ENCODE results near the gene XKR7. TPM values are rescaled to one million over a fixed set of nuclear protein-coding genes. Genes with fewer than 3 reads are reported as not detected.

The XKR7 gene
- total and polyA plus RNA-seq, 10 of the 15 experiments (the other 5 are each of a cell fraction or from before 2014, with no cell fraction given) = not detected

- FAIRE-seq (no peak), DNase-seq (ENCODE audit: low read depth, low spot score) (no peak), ATAC-seq (peak; percentile 56)
- Histone ChIP-seq H3K27ac (ENCODE audit: control insufficient read depth, insufficient read depth) (no peak overlapping the region), H3K79me2 (ENCODE audit: control insufficient read depth, insufficient read depth, low read length) (no peaks in the 10 kb centered on the region), H4K20me1 (ENCODE audit: control insufficient read depth, insufficient read depth) (no peaks in the 10 kb centered on the region), H3K27me3 (replicated peaks in 1 of 2; ENCODE audit: control insufficient read depth in 2 of 2, insufficient read depth in 2 of 2, low read length in 1 of 2) (no peaks in the 10 kb centered on the region; a peak in 1 of 4 replicates), H3K4me1 (ENCODE audit: control insufficient read depth, insufficient read depth, low read length) (peaks cover 28% of the 10 kb centered on the region), H3K4me3 (0 out of 2 replicates have a peak overlapping the region, but pooled peaks have one; percentile 24), H2AFZ (ENCODE audit: control insufficient read depth, low read depth, low read length) (peak overlapping the region; percentile 77), H3K9ac (ENCODE audit: control insufficient read depth, insufficient read depth, low read length) (peak overlapping the region; percentile 27; the same call in 1 of the 2 replicates), H3K36me3 (ENCODE audit: control insufficient read depth in 2 of 2, insufficient read depth in 2 of 2, low read length in 1 of 2) (no peaks in the 10 kb centered on the region), H3K4me2 (ENCODE audit: control insufficient read depth, insufficient read depth) (peak overlapping the region; percentile 87), H3K9me3 (replicated peaks; ENCODE audit: control insufficient read depth, insufficient read depth, low read length) (no peaks in the 10 kb centered on the region)
- intact Hi-C loops (cut with micrococcal nuclease; ENCODE audit: unreplicated experiment) (loop anchor here (1.0 to 5.0 kb wide), 4 partner anchors 61 to 208 kb away; partner anchors contain the start of genes PLAGL2 and POFUT1), in situ Hi-C loops (cut with MboI) (loop anchor here (5.0 kb wide), 1 partner anchor 61 kb away; no protein-coding TSS in a partner anchor)
- RAD21 ChIA-PET (ENCODE audit: unreplicated experiment) = interaction anchor here (0.9 to 10.3 kb wide), 11 partner anchors 11 to 308 kb away, joined by 3 to 220 read pairs (median 7); partner anchors contain the start of genes HCK and PDRG1
- CTCF ChIA-PET = interaction anchor here (0.6 to 9.5 kb wide), 51 partner anchors 10 to 623 kb away, joined by 3 to 140 read pairs (median 4); partner anchors contain the start of genes HCK, PDRG1, TM9SF4 and XKR7
- WGBS (ENCODE audit: insufficient coverage, insufficient replicate concordance, low lambda C conversion rate, missing lambda C conversion rate) = 23% methylated on average over 53 of the region's 59 CpGs
- SMC1A ChIA-PET (ENCODE audit: uncharacterized antibody, unreplicated experiment) = interaction anchor here (0.8 to 10.2 kb wide), 22 partner anchors 10 to 623 kb away, joined by 3 to 344 read pairs (median 4); partner anchors contain the start of gene PDRG1
- POLR2A ChIA-PET = interaction anchor here (0.8 to 1.9 kb wide), 6 partner anchors 21 to 108 kb away, joined by 3 to 6 read pairs (median 3); no protein-coding TSS in a partner anchor
- BruUV-seq (replicated peaks) = no TSS peak
- TF ChIP-seq ZNF622 (IDR thresholded peaks at IDR 0.05) (no peak), DPF2 (IDR thresholded peaks at IDR 0.05) (0 out of 2 replicates have a peak, but pooled peaks have one; percentile 35), STAT3 (IDR thresholded peaks at IDR 0.05; ENCODE audit: low read depth, low read length) (no peak), ESRRA (IDR thresholded peaks at IDR 0.05; ENCODE audit: low read length) (no peak), BCL3 (IDR thresholded peaks at IDR 0.05; ENCODE audit: borderline replicate concordance, insufficient read depth, low read depth, low read length, poor library complexity, severe bottlenecking) (no peak), MEF2B (IDR thresholded peaks at IDR 0.05; ENCODE audit: partially characterized antibody, poor library complexity, severe bottlenecking) (peak; percentile 31), SUPT20H (IDR thresholded peaks at IDR 0.05; ENCODE audit: borderline replicate concordance, control insufficient read depth, low read depth, low read length) (no peak), SREBF1 (IDR thresholded peaks at IDR 0.05; ENCODE audit: low read length) (no peak), PAX8 (IDR thresholded peaks at IDR 0.05) (no peak), SMC3 (IDR thresholded peaks at IDR 0.05; ENCODE audit: borderline replicate concordance, low read length) (peak; percentile 78), SUZ12 (IDR thresholded peaks at IDR 0.05; ENCODE audit: unreplicated experiment) (no peak), CREB1 (IDR thresholded peaks at IDR 0.05; ENCODE audit: low read depth) (no peak), RFX5 (IDR thresholded peaks at IDR 0.05; ENCODE audit: low read depth, low read length) (no peak), BMI1 (IDR thresholded peaks at IDR 0.05; ENCODE audit: borderline replicate concordance) (no peak), EP300 (IDR thresholded peaks at IDR 0.05; ENCODE audit: borderline replicate concordance in 1 of 2, control insufficient read depth in 1 of 2, low read depth in 2 of 2, low read length in 2 of 2) (no peak), SMARCA5 (IDR thresholded peaks at IDR 0.05) (peak; percentile 95), SMAD1 (IDR thresholded peaks at IDR 0.05; ENCODE audit: low read depth, partially characterized antibody) (no peak), CBX3 (IDR thresholded peaks at IDR 0.05; ENCODE audit: borderline replicate concordance, low read depth) (no peak), KLF5 (IDR thresholded peaks at IDR 0.05; ENCODE audit: partially characterized antibody) (no peak), HDAC2 (IDR thresholded peaks at IDR 0.05) (no peak), NRF1 (conservative IDR thresholded peaks at IDR 0.05; ENCODE audit: low read depth, low read length) (no peak)
Observed at GRCh38 chr20:32031007-32031958, 63.3 kb downstream of the XKR7 start.

All from GM12878 (cell line).